Astrocyte (in vitro differentiated cells and primary cell): ENCODE measurements around the gene JPH3.

Source experiments
- EZH2 ChIP-seq: IDR thresholded peaks from 2 replicates; pipeline ENCODE4 v1.6.1; 2012; ENCODE audit warnings: mild to moderate bottlenecking, low read length, inconsistent platforms; ENCODE audit not compliant: insufficient read depth
- TF ChIP-seq, protein P1 (sequence below): IDR thresholded peaks from 2 replicates; pipeline ENCODE4 v1.5.1; 2011; ENCODE audit warnings: low read depth, mild to moderate bottlenecking, inconsistent platforms, low read length, moderate library complexity; ENCODE audit not compliant: insufficient read depth

DNA sequence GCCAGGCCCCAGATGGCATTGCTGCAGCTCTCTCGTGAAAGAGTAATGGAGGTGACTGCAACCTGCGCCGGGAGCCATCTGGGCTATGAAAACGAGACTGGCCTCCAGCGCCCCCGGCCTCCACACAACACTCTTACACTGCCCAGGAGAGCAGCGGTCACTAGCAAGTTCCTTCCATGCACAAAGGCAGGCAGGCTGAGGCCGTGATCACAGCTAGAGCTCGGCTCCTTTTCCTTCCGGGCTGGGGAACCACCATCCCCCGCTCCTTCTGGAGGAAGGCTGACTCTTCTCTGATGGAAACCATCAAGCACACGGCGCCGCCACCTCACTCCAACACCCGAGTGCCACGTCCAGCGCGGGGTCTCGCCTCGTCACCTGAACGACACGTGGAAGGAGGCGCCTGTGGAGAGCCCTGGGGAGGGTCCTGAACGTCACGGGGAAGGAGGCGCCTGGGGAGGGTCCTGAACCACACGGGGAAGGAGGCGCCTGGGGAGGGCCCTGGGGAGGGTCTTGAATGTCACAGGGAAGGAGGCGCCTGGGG is 101.6 kb downstream of the JPH3 start:
- TF ChIP-seq, protein P1, sequence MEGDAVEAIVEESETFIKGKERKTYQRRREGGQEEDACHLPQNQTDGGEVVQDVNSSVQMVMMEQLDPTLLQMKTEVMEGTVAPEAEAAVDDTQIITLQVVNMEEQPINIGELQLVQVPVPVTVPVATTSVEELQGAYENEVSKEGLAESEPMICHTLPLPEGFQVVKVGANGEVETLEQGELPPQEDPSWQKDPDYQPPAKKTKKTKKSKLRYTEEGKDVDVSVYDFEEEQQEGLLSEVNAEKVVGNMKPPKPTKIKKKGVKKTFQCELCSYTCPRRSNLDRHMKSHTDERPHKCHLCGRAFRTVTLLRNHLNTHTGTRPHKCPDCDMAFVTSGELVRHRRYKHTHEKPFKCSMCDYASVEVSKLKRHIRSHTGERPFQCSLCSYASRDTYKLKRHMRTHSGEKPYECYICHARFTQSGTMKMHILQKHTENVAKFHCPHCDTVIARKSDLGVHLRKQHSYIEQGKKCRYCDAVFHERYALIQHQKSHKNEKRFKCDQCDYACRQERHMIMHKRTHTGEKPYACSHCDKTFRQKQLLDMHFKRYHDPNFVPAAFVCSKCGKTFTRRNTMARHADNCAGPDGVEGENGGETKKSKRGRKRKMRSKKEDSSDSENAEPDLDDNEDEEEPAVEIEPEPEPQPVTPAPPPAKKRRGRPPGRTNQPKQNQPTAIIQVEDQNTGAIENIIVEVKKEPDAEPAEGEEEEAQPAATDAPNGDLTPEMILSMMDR = no peak
- TF ChIP-seq EZH2 = no peak
